Naive thymus-derived CD4-positive, alpha-beta T cell (primary cell): ENCODE data around the gene PLCG2. TPM values are rescaled to one million over a fixed set of nuclear protein-coding genes. Genes with fewer than 3 reads are reported as not detected.

ENCODE experiments used
- ATAC-seq: fragments of 150-1000 bp; cut with Tn5 transposase; 2 replicates; pipeline ENCODE4 v1.10.0; 2021; ENCODE audit warnings: mild to moderate bottlenecking, moderate library complexity
- CTCF ChIA-PET: fragments of 350-600 bp; sonication (Branson Sonifier 250); formaldehyde crosslinking; loops from one replicate; lab custom pipeline; 2021; ENCODE audit warnings: antibody characterized with exemption; lab: Charles Lee
- POLR2A ChIA-PET: fragments of 350-600 bp; sonication (Branson Sonifier 250); formaldehyde crosslinking; loops from one replicate; lab custom pipeline; 2021; ENCODE audit warnings: antibody characterized with exemption, inconsistent platforms; lab: Charles Lee
- DNase-seq, 9 donors: peaks; one replicate each; pipeline versions ENCODE4 v3.0.0 to v3.0.0-alpha.2; 2020 to 2022; ENCODE audit warnings: mixed read lengths in 1 of 9
- H3K27ac ChIP-seq: one replicate; pipeline ENCODE4 v1.7.0; 2013; ENCODE audit warnings: mild to moderate bottlenecking, low read depth, low read length, moderate library complexity
- H3K27me3 ChIP-seq, 2 donors: one replicate each; pipeline ENCODE4 v1.7.0; 2013; ENCODE audit warnings: low read length in 2 of 2, mild to moderate bottlenecking in 2 of 2, moderate library complexity in 2 of 2; ENCODE audit not compliant: control insufficient read depth in 2 of 2, insufficient read depth in 2 of 2
- H3K36me3 ChIP-seq, 3 experiments: 1 replicate in 2 of 3; 2 replicates in 1 of 3; pipeline ENCODE4 v1.7.0; 2013; ENCODE audit warnings: low read length in 3 of 3, mild to moderate bottlenecking in 3 of 3, moderate library complexity in 1 of 3; ENCODE audit not compliant: insufficient read depth in 3 of 3, control insufficient read depth in 2 of 3
- H3K4me1 ChIP-seq, 2 donors: one replicate each; pipeline ENCODE4 v1.7.0; 2013; ENCODE audit warnings: low read length in 2 of 2, mild to moderate bottlenecking in 2 of 2, moderate library complexity in 1 of 2; ENCODE audit not compliant: control insufficient read depth in 2 of 2, insufficient read depth in 2 of 2
- H3K4me3 ChIP-seq: 2 replicates; pipeline ENCODE4 v1.7.0; 2013; ENCODE audit warnings: mild to moderate bottlenecking, low read length
- H3K9me3 ChIP-seq, 3 experiments: 1 replicate in 2 of 3; 2 replicates in 1 of 3; pipeline ENCODE4 v1.7.0; 2013; ENCODE audit warnings: low read length in 3 of 3; ENCODE audit not compliant: control insufficient read depth in 2 of 3
- H3K27ac Mint-ChIP-seq, 9 donors: one replicate each; pipeline ENCODE4 v1.8.0; 2020 to 2022; ENCODE audit warnings: mixed read lengths in 9 of 9, mild to moderate bottlenecking in 8 of 9, moderate library complexity in 5 of 9, inconsistent platforms in 2 of 9
- H3K27me3 Mint-ChIP-seq, 5 donors: one replicate each; pipeline ENCODE4 v1.8.0; 2021 to 2022; ENCODE audit warnings: mixed read lengths in 5 of 5, mild to moderate bottlenecking in 1 of 5
- H3K36me3 Mint-ChIP-seq, 5 donors: one replicate each; pipeline ENCODE4 v1.8.0; 2020 to 2022; ENCODE audit warnings: mixed read lengths in 5 of 5, mild to moderate bottlenecking in 3 of 5, inconsistent platforms in 1 of 5
- H3K4me1 Mint-ChIP-seq, 7 donors: one replicate each; pipeline ENCODE4 v1.8.0; 2020 to 2022; ENCODE audit warnings: mixed read lengths in 7 of 7, mild to moderate bottlenecking in 3 of 7, inconsistent platforms in 1 of 7
- H3K4me3 Mint-ChIP-seq, 10 donors: one replicate each; pipeline ENCODE4 v1.8.0; 2020 to 2022; ENCODE audit warnings: mild to moderate bottlenecking in 10 of 10, mixed read lengths in 10 of 10, moderate library complexity in 6 of 10, inconsistent platforms in 2 of 10
- H3K9me3 Mint-ChIP-seq, 11 donors: one replicate each; pipeline ENCODE4 v1.8.0; 2020 to 2022; ENCODE audit warnings: mixed read lengths in 11 of 11, mild to moderate bottlenecking in 4 of 11, inconsistent platforms in 1 of 11, moderate library complexity in 1 of 11
- intact Hi-C, 2 donors: fragments of 100-400 bp; cut with micrococcal nuclease; formaldehyde crosslinking; loops; one replicate each; pipeline ENCODE4 v1.15.1; 2023
- polyA plus RNA-seq, 2 donors: library from polyadenylated mRNA; unstranded; fragments of 300-500 nt; fragmentation: Illumina TruSeq; gene quantifications; one replicate each; pipeline ENCODE4 v1.2.3, GENCODE V29; 2021
- total RNA-seq, 6 experiments: library from RNA in 5 of 6; stranded (reverse) in 5 of 6; gene quantifications; 1 replicate in 5 of 6; 2 replicates in 1 of 6; pipeline ENCODE4 v1.2.3 and lab custom pipeline; 2021 to 2026

PLCG2 gene
- 10 to 100 TPM in 2 of 5 experiments, 1 to 10 TPM in 3; 1.4 to 85.8 (median 5.9) TPM for total RNA-seq
- polyA plus RNA-seq = under 1 TPM; 0.07 to 0.33 TPM
- total RNA-seq (lab: John Stamatoyannopoulos, UW) = not detected

GRCh38 chr16:81778861-81779535 is at the start of gene PLCG2:
Gene PLCG2 (plus strand): TSS chr16:81779291. CDS start chr16:81785990, 6,699 bp downstream.
- H3K27me3 ChIP-seq = peaks cover 0 to 3% of the 10 kb centered on the region in 2 donors
- Mint-ChIP-seq H3K27me3 (peaks cover 33 to 63% (median 44%) of the 10 kb centered on the region in 5 donors), H3K4me3 (peak within 1 kb of the TSS; percentile 72 to 92 (median 82)), H3K9me3 (no peaks in the 10 kb centered on the region), H3K4me1 (peaks cover 0 to 23% (median 21%) of the 10 kb centered on the region in 7 donors), H3K27ac (peak within 1 kb of the TSS in 1 of 9 donors; percentile 72), H3K36me3 (peaks cover 0 to 3% (median 0%) of the 10 kb centered on the region in 5 donors)
- ATAC-seq (peak; percentile 97), DNase-seq (peak in 7 of 9 donors; percentile 11 to 87 (median 24))
- POLR2A ChIA-PET = no interaction called here
- peak within 1 kb of the TSS; percentile 37 for H3K4me3 ChIP-seq
- no peak within 1 kb of the TSS for H3K27ac ChIP-seq
- H3K9me3 ChIP-seq = no peaks in the 10 kb centered on the region
- H3K36me3 ChIP-seq = no peaks in the 10 kb centered on the region
- CTCF ChIA-PET = interaction anchor here (0.6 kb wide), 1 partner anchor 608 kb away, joined by 3 read pairs; no protein-coding TSS in a partner anchor
- intact Hi-C loops = loop anchor here (1.0 to 5.0 kb wide), 2 partner anchors 32 to 147 kb away; no protein-coding TSS in a partner anchor
- H3K4me1 ChIP-seq = peaks cover 4 to 8% of the 10 kb centered on the region in 2 donors

DNA sequence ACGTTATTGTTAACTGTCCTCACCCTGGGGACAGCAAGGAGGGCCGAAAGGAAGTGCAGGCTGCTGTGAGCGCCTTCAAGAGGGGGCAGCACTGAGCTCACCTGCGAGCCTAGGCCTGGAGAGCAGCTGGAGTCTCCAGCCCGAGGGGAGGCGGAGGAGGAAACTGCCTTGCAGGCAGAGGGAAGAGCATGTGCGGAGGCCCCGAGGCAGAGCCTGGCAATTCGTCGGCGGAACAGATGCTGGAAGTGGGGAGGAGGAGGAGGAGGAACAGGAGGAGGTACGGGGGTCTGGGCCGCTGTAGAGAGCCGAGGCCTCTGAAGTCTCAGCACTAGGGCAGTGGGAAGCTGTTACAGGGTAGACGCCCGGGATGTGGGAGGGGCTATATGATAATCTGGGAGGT is 49.6 kb upstream of the PLCG2 start:
- Histone ChIP-seq H3K9me3 (no peaks in the 10 kb centered on the region), H3K4me1 (peaks cover 3 to 8% of the 10 kb centered on the region in 2 donors), H3K27me3 (no peaks in the 10 kb centered on the region), H3K36me3 (no peaks in the 10 kb centered on the region), H3K27ac (no peak overlapping the region), H3K4me3 (no peak overlapping the region)
- Mint-ChIP-seq H3K9me3 (peaks cover 0 to 1% (median 0%) of the 10 kb centered on the region in 11 donors), H3K4me1 (peaks cover 12 to 18% (median 17%) of the 10 kb centered on the region in 7 donors), H3K27me3 (peaks cover 0 to 8% (median 0%) of the 10 kb centered on the region in 5 donors), H3K27ac (peak overlapping the region in 8 of 9 donors; percentile 39 to 87 (median 67)), H3K4me3 (peak overlapping the region; percentile 24 to 84 (median 70)), H3K36me3 (no peaks in the 10 kb centered on the region)
- CTCF ChIA-PET = interaction anchor here (1.0 to 2.1 kb wide), 9 partner anchors 8 to 501 kb away, joined by 3 to 10 read pairs (median 4); no protein-coding TSS in a partner anchor
- DNase-seq (no peak), ATAC-seq (no peak)
- intact Hi-C loops = no loop called here
- POLR2A ChIA-PET = interaction anchor here (1.3 to 1.6 kb wide), 2 partner anchors 10 to 106 kb away, joined by 3 to 4 read pairs; no protein-coding TSS in a partner anchor

GRCh38 chr16:81730090-81731051 is 48.7 kb upstream of the PLCG2 start:
- intact Hi-C loops = loop anchor here (2.0 to 10.0 kb wide), 3 partner anchors 16 to 726 kb away; partner anchors contain the start of genes CENPN (in 1 of the 2), CMC2 (in 1 of the 2) and GAN (in 1 of the 2)

GRCh38 chr16:81731649-81732048 is 47.4 kb upstream of the PLCG2 start:
- no peak for DNase-seq
- H3K9me3 Mint-ChIP-seq = no peaks in the 10 kb centered on the region
- Histone ChIP-seq H3K9me3 (no peaks in the 10 kb centered on the region), H3K4me3 (no peak overlapping the region), H3K4me1 (peaks cover 3 to 8% of the 10 kb centered on the region in 2 donors), H3K27ac (no peak overlapping the region), H3K36me3 (no peaks in the 10 kb centered on the region), H3K27me3 (no peaks in the 10 kb centered on the region)
- H3K36me3 Mint-ChIP-seq = no peaks in the 10 kb centered on the region
- peaks cover 0 to 5% (median 0%) of the 10 kb centered on the region in 5 donors for H3K27me3 Mint-ChIP-seq
- intact Hi-C loops = loop anchor here (2.0 to 10.0 kb wide), 3 partner anchors 17 to 727 kb away; partner anchors contain the start of genes CENPN (in 1 of the 2), CMC2 (in 1 of the 2) and GAN (in 1 of the 2)
- ChIA-PET CTCF (no interaction called here), POLR2A (no interaction called here)
- peak overlapping the region in 2 of 9 donors; percentile 82 to 86 for H3K27ac Mint-ChIP-seq
- peaks cover 12 to 18% (median 17%) of the 10 kb centered on the region in 7 donors for H3K4me1 Mint-ChIP-seq
- ATAC-seq = no peak
- peak overlapping the region in 3 of 10 donors; percentile 4 to 17 (median 12) for H3K4me3 Mint-ChIP-seq

More at GRCh38 chr16:81730090-81731051, 48.7 kb upstream of the PLCG2 start:
- Histone ChIP-seq H3K36me3 (no peaks in the 10 kb centered on the region), H3K4me3 (peak overlapping the region; percentile 56), H3K9me3 (no peaks in the 10 kb centered on the region), H3K27ac (peak overlapping the region; percentile 76), H3K27me3 (no peaks in the 10 kb centered on the region), H3K4me1 (peaks cover 3 to 8% of the 10 kb centered on the region in 2 donors)
- ATAC-seq = peak; percentile 89
- Mint-ChIP-seq H3K36me3 (no peaks in the 10 kb centered on the region), H3K4me3 (peak overlapping the region; percentile 80 to 91 (median 85)), H3K27me3 (peaks cover 0 to 8% (median 0%) of the 10 kb centered on the region in 5 donors), H3K27ac (peak overlapping the region; percentile 82 to 93 (median 88)), H3K9me3 (peaks cover 0 to 1% (median 0%) of the 10 kb centered on the region in 11 donors), H3K4me1 (peaks cover 12 to 18% (median 17%) of the 10 kb centered on the region in 7 donors)
- peak; percentile 31 to 65 (median 57) for DNase-seq
- CTCF ChIA-PET = interaction anchor here (0.8 to 2.1 kb wide), 9 partner anchors 8 to 500 kb away, joined by 3 to 10 read pairs (median 4); no protein-coding TSS in a partner anchor
- POLR2A ChIA-PET = interaction anchor here (1.3 to 1.6 kb wide), 2 partner anchors 11 to 107 kb away, joined by 3 to 4 read pairs; no protein-coding TSS in a partner anchor

GRCh38 chr16:81732699-81733098 is 46.4 kb upstream of the PLCG2 start:
- no peak for ATAC-seq
- Mint-ChIP-seq H3K4me1 (peaks cover 12 to 24% (median 17%) of the 10 kb centered on the region in 7 donors), H3K36me3 (no peaks in the 10 kb centered on the region), H3K9me3 (no peaks in the 10 kb centered on the region), H3K4me3 (no peak overlapping the region), H3K27ac (no peak overlapping the region), H3K27me3 (peaks cover 0 to 7% (median 0%) of the 10 kb centered on the region in 5 donors)
- POLR2A ChIA-PET = no interaction called here
- intact Hi-C loops = loop anchor here in 1 of 2 donors (10.0 kb wide), 1 partner anchor 728 kb away; the partner anchor contains the start of genes CENPN and CMC2
- H3K36me3 ChIP-seq = no peaks in the 10 kb centered on the region
- DNase-seq = no peak
- H3K4me1 ChIP-seq = peaks cover 3 to 9% of the 10 kb centered on the region in 2 donors
- no peaks in the 10 kb centered on the region for H3K27me3 ChIP-seq
- no peaks in the 10 kb centered on the region for H3K9me3 ChIP-seq
- CTCF ChIA-PET = no interaction called here
- no peak overlapping the region for H3K27ac ChIP-seq
- H3K4me3 ChIP-seq = no peak overlapping the region
